ENCODE measurements around the gene MAPK9.

GRCh38 chr5:180230017-180230416, 61.9 kb downstream of the MAPK9 start:
- TF ChIP-seq CTCF (IDR thresholded peaks at IDR 0.05; ENCODE audit: poor library complexity) (no peak), EZH2phosphoT487 (IDR thresholded peaks at IDR 0.05; ENCODE audit: low read depth, severe bottlenecking, unreplicated experiment) (no peak)
